ENCODE measurements around the gene CYP2D6.

DNA sequence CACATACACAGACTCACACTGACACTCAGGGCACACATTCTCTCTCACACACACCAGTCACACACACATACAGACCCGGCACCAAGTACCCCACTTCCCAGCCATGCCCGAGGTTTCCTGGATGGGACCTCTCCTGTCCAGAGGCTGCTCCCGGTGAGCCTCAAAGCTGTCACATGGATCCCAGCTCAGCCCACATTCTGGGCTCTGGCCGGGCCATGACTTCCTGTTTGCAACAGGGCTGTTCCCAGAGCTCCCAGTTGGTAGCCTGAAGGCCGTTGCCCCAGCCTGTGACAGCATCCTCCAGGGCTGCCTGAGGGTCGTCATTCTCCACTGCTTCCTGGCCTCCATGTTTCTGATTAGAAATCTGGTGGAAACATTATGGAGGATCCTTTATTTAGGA is 14.6 kb upstream of the CYP2D6 start:
- TF ChIP-seq, protein P1, sequence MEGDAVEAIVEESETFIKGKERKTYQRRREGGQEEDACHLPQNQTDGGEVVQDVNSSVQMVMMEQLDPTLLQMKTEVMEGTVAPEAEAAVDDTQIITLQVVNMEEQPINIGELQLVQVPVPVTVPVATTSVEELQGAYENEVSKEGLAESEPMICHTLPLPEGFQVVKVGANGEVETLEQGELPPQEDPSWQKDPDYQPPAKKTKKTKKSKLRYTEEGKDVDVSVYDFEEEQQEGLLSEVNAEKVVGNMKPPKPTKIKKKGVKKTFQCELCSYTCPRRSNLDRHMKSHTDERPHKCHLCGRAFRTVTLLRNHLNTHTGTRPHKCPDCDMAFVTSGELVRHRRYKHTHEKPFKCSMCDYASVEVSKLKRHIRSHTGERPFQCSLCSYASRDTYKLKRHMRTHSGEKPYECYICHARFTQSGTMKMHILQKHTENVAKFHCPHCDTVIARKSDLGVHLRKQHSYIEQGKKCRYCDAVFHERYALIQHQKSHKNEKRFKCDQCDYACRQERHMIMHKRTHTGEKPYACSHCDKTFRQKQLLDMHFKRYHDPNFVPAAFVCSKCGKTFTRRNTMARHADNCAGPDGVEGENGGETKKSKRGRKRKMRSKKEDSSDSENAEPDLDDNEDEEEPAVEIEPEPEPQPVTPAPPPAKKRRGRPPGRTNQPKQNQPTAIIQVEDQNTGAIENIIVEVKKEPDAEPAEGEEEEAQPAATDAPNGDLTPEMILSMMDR (IDR thresholded peaks at IDR 0.05), result no peak
- no peak for TF ChIP-seq POLR2A (IDR thresholded peaks at IDR 0.05)
